A673 (cell line): ENCODE results near the gene SLC25A29. TPM values are rescaled to one million over a fixed set of nuclear protein-coding genes. Genes with fewer than 3 reads are reported as not detected.
"Not testable (repeated sequence)": the region's sequence is repeated elsewhere in the genome, so short reads cannot be mapped to it uniquely, and the experiment has no call there.

Experiments
- BruUV-seq: library from RNA; stranded (reverse); fragments of 400-500 nt; replicated peaks from 2 replicates; lab custom pipeline; 2021; lab: Mats Ljungman, UMichigan
- CTCF ChIA-PET: fragments of 300-600 bp; sonication (Branson Sonifier 250); formaldehyde crosslinking; loops from one replicate; lab custom pipeline; 2022; ENCODE audit warnings: antibody characterized with exemption; lab: Charles Lee
- POLR2A ChIA-PET: fragments of 300-600 bp; sonication (Branson Sonifier 250); formaldehyde crosslinking; loops from one replicate; lab custom pipeline; 2022; ENCODE audit warnings: antibody characterized with exemption; ENCODE audit not compliant: low non-redundant PET; lab: Charles Lee
- DNase-seq: peaks from one replicate; pipeline ENCODE4 v3.0.0-alpha.2; 2015; ENCODE audit warnings: low spot score
- H3K27ac ChIP-seq: fragments of 200-600 bp; sonication (generic); 2 replicates; pipeline ENCODE4 v1.5.1; 2016; ENCODE audit warnings: mixed run types, low read depth, mild to moderate bottlenecking, mixed read lengths, antibody characterized with exemption, low read length; ENCODE audit not compliant: poor library complexity, severe bottlenecking
- H3K27me3 ChIP-seq: fragments of 200-600 bp; sonication (generic); replicated peaks from 2 replicates; pipeline ENCODE4 v1.6.1; 2017; ENCODE audit warnings: mixed run types, low read depth, mild to moderate bottlenecking, mixed read lengths, antibody characterized with exemption, low read length; ENCODE audit not compliant: insufficient read depth, poor library complexity
- H3K36me3 ChIP-seq: fragments of 200-600 bp; sonication (generic); 2 replicates; pipeline ENCODE4 v1.6.1; 2016; ENCODE audit warnings: mixed run types, mild to moderate bottlenecking, mixed read lengths, antibody characterized with exemption, low read length; ENCODE audit not compliant: insufficient read depth, poor library complexity, severe bottlenecking
- H3K4me1 ChIP-seq: fragments of 200-600 bp; sonication (generic); 2 replicates; pipeline ENCODE4 v1.6.1; 2017; ENCODE audit warnings: mixed run types, mild to moderate bottlenecking, mixed read lengths, antibody characterized with exemption, low read length; ENCODE audit not compliant: insufficient read depth, poor library complexity, severe bottlenecking
- H3K4me3 ChIP-seq: fragments of 200-600 bp; sonication (generic); 2 replicates; pipeline ENCODE4 v1.5.1; 2016; ENCODE audit warnings: low read depth, mixed run types, mild to moderate bottlenecking, mixed read lengths, low read length; ENCODE audit not compliant: poor library complexity, severe bottlenecking
- H3K9me3 ChIP-seq: fragments of 200-600 bp; sonication (generic); 2 replicates; pipeline ENCODE4 v1.6.1; 2016; ENCODE audit warnings: mixed run types, low read depth, mild to moderate bottlenecking, mixed read lengths, antibody characterized with exemption, low read length; ENCODE audit not compliant: poor library complexity, severe bottlenecking
- EZH2 ChIP-seq: fragments of 200-600 bp; sonication (generic); IDR thresholded peaks from 2 replicates; pipeline ENCODE4 v1.6.1; 2017; ENCODE audit warnings: borderline replicate concordance, low read depth, mild to moderate bottlenecking, mixed read lengths, antibody characterized with exemption, low read length; ENCODE audit not compliant: poor library complexity, severe bottlenecking
- intact Hi-C: fragments of 100-400 bp; cut with micrococcal nuclease; formaldehyde crosslinking; loops from one replicate; pipeline ENCODE4 v1.10.0; 2022; ENCODE audit not compliant: unreplicated experiment
- total RNA-seq: library from RNA; stranded (reverse); gene quantifications from 2 replicates; pipeline ENCODE4 v1.2.3, GENCODE V29; 2021
- TF ChIP-seq, protein P1 (sequence below): fragments of 300-800, 200-600 bp; sonication (generic); conservative IDR thresholded peaks from 2 replicates; pipeline ENCODE4 v1.5.1; 2017; ENCODE audit warnings: low read depth, mild to moderate bottlenecking, antibody characterized with exemption, low read length, moderate library complexity, mixed read lengths

The SLC25A29 gene
- total RNA-seq, 1 experiment from 2014 or later = 49.3 TPM

DNA sequence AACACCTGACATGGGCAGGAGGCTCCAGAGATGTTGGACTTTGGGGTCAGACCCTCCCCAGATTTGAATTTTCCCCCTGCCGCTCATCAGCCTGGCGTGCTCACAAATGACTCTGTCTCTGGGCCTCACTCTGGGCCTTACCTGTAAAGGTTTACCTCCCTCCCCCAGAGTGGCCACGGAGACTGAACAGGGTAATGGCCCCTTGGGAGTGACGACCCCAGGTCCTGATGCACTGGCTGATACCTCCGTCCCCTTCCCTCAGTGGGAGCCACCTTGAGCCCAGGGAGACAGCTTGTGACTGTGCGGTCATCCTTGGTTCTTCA, 7.0 kb downstream of the SLC25A29 start:
- DNase-seq = no peak
- H3K27ac ChIP-seq = no peak overlapping the region
- intact Hi-C loops = no loop called here
- H3K27me3 ChIP-seq = no peaks in the 10 kb centered on the region
- no peak for TF ChIP-seq EZH2
- TF ChIP-seq, protein P1, sequence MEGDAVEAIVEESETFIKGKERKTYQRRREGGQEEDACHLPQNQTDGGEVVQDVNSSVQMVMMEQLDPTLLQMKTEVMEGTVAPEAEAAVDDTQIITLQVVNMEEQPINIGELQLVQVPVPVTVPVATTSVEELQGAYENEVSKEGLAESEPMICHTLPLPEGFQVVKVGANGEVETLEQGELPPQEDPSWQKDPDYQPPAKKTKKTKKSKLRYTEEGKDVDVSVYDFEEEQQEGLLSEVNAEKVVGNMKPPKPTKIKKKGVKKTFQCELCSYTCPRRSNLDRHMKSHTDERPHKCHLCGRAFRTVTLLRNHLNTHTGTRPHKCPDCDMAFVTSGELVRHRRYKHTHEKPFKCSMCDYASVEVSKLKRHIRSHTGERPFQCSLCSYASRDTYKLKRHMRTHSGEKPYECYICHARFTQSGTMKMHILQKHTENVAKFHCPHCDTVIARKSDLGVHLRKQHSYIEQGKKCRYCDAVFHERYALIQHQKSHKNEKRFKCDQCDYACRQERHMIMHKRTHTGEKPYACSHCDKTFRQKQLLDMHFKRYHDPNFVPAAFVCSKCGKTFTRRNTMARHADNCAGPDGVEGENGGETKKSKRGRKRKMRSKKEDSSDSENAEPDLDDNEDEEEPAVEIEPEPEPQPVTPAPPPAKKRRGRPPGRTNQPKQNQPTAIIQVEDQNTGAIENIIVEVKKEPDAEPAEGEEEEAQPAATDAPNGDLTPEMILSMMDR = no peak
- BruUV-seq = no TSS peak
- H3K9me3 ChIP-seq = no peaks in the 10 kb centered on the region
- H3K4me3 ChIP-seq = no peak overlapping the region
- ChIA-PET CTCF (no interaction called here), POLR2A (no interaction called here)
- no peaks in the 10 kb centered on the region for H3K36me3 ChIP-seq
- H3K4me1 ChIP-seq = peaks cover 2% of the 10 kb centered on the region

DNA sequence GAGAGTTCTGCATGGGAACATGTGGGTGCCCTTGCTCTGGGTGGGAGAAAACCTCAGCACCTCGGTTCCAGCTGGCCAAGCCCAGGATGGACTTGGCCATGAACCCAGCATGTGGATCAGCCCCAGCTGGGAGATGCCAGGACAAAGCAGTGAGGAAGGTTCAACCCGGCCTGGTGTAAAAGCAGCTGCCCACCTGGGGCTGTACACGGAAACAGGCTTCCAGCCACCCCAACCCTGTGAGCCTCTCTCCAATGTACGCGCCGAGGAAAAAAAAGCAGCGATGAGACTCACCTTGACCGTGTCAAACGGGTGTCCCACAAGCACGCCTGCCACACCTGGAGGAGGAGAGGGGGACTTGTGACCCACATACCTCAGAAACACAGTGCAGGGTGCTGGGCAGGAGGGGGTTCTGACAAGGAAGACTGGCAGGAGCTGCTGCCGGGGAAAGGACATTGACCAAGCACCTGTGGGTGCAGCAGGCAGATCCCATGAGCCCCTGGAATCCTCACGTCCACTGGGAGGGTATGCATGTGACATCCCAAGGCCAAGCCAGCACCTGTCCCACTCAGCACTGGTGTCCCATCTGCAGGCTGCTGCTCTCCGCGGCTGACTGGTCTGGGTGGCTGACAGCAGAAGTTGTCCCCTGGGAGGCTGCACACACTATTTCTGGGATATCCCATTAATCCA, 7.5 kb downstream of the SLC25A29 start:
- intact Hi-C loops = no loop called here
- Histone ChIP-seq H3K36me3 (no peaks in the 10 kb centered on the region), H3K9me3 (no peaks in the 10 kb centered on the region), H3K4me1 (no peaks in the 10 kb centered on the region), H3K27me3 (no peaks in the 10 kb centered on the region), H3K4me3 (no peak overlapping the region), H3K27ac (no peak overlapping the region)
- ChIA-PET POLR2A (no interaction called here), CTCF (no interaction called here)
- no peak for TF ChIP-seq EZH2
- BruUV-seq = no TSS peak
- no peak for DNase-seq

DNA sequence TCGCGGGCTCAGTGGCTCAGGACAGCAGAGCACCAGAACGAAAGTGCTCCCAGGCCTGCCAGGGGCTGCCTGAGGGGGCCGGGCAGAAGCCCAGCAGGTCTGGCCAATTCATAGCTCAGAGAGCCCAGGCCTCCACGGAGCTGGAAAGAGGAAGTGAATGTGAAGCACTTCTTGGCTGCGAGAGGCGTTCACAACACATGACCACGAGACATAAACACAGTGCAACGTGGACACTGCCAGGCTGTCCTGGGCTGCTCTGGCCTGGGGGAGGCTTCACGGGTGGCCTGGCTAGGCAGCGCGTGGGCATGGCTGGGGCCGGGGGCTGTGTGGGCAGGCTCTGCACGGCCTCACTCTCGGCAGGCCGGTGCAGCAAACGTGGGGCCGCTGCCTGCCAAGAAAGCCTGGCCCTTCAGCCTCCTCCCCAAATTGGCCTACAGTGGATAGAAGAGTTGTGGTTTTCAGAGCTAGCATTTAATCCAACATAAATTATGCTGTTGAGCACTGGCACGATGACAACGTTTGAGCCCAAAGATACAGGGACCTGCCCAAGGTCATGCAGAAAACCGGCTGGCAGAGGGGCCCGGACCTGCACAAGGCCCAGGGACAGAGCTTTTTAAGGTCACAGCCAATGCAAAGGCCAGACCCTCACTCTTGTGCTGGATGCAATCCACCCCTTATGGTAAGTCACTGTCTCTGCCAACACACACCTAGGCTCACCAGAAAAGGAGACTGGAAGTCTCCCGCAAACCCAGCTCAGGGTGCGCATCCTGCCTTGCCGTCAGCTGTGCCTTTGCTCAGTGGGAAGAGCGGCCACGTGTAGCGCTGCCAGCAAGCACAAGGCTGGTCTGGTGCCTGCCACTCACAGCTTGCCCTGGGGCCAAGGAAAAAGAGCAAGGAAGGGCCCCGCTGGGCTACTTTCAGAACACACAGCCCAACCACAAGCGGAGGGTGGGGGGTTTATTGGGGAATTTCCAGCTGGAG, 8.6 kb downstream of the SLC25A29 start:
- BruUV-seq = no TSS peak
- TF ChIP-seq EZH2 = no peak
- TF ChIP-seq, protein P1 = no peak
- no peaks in the 10 kb centered on the region for H3K4me1 ChIP-seq
- intact Hi-C loops = no loop called here
- no peak overlapping the region for H3K4me3 ChIP-seq
- H3K27me3 ChIP-seq = no peaks in the 10 kb centered on the region
- ChIA-PET CTCF (no interaction called here), POLR2A (no interaction called here)
- no peak overlapping the region for H3K27ac ChIP-seq
- H3K36me3 ChIP-seq = peaks cover 3% of the 10 kb centered on the region
- no peaks in the 10 kb centered on the region for H3K9me3 ChIP-seq
- DNase-seq = no peak

DNA sequence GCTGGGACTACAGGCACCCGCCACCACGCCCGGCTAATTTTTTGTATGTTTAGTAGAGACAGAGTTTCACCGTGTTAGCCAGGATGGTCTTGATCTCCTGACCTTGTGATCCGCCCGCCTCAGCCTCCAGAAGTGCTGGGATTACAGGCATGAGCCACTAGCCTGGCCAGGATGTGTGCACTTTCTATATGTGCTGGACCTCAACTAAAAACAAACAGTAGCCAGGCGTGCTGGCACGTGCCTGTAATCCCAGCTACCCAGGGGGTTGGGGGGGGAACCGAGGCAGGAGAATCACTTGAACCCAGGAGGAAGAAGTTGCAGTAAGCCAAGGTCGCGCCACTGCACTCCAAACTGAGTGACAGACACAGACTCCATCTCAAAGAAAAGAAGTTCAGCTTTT, 9.5 kb downstream of the SLC25A29 start:
- POLR2A ChIA-PET, H3K4me3 ChIP-seq, H3K27me3 ChIP-seq, H3K27ac ChIP-seq, H3K9me3 ChIP-seq, H3K4me1 ChIP-seq, CTCF ChIA-PET, BruUV-seq, intact Hi-C loops, H3K36me3 ChIP-seq, DNase-seq: not testable (repeated sequence)
